Activated naive CD4-positive, alpha-beta T cell treated with Interleukin-2 at 50 U/mL for 16 hours (primary cell): ENCODE results near the gene PRSS50.

Experiments used
- DNase-seq: peaks from one replicate; pipeline ENCODE4 v3.0.0-alpha.2; 2020

Gene PRSS50

DNA sequence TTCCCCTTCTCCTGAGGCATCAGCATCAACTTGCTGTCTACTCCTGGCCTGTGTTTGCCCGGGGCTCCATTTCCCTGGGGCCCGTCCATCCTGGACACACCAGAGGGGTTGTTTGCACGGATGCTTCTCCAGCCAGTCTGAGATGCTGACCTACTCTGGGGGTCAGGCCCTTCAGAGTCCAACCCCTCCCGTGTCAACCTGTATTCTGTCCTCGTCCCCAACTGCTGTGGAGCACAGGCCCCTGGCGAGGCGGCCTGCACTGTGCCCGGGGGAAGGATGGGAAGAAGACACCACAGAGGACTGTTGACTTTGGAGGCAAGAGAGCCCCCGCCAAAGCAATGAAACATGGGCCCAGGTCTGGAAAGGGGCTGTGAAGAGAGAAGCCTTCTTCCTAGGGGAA lies 50.0 kb downstream of the PRSS50 start:
- no peak for DNase-seq

GRCh38 chr3:46667061-46667621 lies 50.5 kb downstream of the PRSS50 start:
- DNase-seq: no peak

DNA sequence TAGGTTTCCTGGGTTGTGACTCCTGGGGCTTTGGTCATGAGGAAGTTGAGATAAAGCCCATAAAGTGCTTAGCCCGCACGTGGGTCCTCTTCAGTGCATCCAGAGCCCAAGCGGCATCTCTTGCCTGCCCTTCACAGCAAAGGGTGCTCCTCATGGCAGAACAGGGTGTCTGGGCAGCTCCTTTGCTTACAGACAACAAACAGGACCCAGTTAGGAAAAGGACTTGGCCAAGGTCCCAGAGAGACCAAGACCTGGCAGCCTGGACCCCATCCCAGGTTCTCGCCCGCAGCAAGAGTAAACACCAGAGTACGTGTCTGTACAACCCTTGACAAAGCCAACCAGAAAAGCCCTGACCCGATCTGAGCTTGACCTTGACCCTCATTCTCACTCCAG lies 51.2 kb downstream of the PRSS50 start:
- DNase-seq: no peak

- no peak for DNase-seq
Measured at GRCh38 chr3:46665763-46666452, 51.8 kb downstream of the PRSS50 start.

DNA sequence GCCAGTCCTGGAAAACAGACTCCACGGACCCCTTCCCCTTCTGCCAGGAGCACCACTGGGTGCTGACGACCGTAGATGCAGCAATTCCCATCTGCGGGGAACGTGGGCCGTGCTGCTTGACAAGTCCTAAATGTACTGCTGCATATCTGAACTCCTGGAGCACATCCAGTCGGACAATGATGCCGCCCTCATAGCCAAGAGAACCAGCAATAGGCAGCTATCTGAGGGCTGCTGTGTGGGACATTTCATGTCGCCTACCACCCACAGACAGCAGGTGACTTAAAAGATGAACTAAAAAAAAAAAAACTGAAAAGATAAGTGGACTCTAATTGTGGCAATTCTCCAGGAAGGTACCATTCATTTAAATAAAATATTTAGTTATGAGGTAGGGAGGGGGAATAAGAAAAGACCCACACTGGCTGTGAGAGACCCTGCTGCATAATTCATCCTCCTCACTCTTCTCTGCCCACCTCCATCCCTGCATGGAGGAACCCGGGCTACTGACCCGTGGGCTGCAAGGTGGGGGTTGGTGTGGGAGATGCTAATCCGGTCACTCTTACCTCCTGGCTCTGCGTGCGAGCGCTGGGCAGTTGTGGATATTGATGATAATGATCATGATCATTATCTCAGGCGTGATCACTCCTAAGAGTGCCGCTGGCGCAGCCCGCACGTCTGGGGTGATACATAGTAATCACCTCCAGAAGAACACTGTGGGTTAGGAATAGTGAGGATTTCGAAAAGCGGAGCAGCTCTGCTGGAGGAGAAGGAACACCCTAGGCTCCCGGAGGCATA lies 52.5 kb downstream of the PRSS50 start:
- DNase-seq: no peak

DNA sequence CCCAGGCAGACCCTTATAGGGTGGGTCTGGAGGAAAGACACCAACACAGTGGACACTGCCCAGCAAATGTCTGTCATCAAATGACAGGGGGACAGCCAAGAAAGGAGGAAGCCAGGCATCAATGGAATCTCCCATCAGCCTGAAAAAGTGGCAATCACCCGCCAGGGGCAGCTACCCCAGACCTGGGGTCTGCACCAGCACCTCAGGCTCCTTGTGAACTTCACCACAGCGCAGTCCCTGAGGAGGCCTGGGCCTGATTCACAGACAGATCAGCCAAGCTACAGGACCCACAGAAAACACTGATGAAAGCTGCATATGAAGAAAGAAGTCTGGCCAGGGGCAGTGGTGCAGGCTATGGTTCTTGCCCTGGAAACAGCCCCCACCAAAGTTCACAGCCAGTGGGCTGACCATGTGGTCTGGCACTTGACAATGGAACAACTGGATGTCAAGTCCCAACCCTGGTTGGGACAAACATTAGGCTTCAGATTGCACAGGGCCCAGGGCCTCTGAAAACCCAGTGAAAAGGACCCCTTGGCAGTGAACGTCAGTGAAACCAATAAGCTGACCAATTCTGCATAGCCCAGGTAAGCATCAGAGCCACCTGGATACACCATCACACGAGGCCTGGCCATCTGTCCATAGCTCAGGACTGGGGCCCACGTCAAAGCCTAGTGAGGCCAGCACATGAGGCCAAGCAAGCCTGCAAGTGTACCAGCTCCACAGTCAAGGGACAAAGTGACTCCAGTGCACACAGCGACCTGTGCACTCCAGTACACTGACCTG lies 53.3 kb downstream of the PRSS50 start:
- no peak for DNase-seq

GRCh38 chr3:46663591-46664135 lies 54.0 kb downstream of the PRSS50 start:
- no peak for DNase-seq

- no peak for DNase-seq
Measured at GRCh38 chr3:46662771-46663551, 54.7 kb downstream of the PRSS50 start.
